HEK293T (cell line): ENCODE measurements around the gene MACROD2.

Experiments
- ARNT ChIP-seq: fragments of 450-650 bp; IDR thresholded peaks from 2 replicates; pipeline ENCODE4 v1.6.1; 2017; ENCODE audit warnings: mild to moderate bottlenecking
- BHLHE40 ChIP-seq: fragments of 450-650 bp; IDR thresholded peaks from 2 replicates; pipeline ENCODE4 v1.6.1; 2016; ENCODE audit warnings: mild to moderate bottlenecking, moderate library complexity, borderline replicate concordance
- FOXA1 ChIP-seq: fragments of 450-650 bp; IDR thresholded peaks from 2 replicates; pipeline ENCODE4 v1.6.1; 2016; ENCODE audit warnings: mild to moderate bottlenecking
- FOXK2 ChIP-seq: fragments of 450-650 bp; IDR thresholded peaks from 2 replicates; pipeline ENCODE4 v1.6.1; 2016; ENCODE audit warnings: mild to moderate bottlenecking
- FOXM1 ChIP-seq: fragments of 450-650 bp; IDR thresholded peaks from 2 replicates; pipeline ENCODE4 v1.6.1; 2017; ENCODE audit warnings: mild to moderate bottlenecking, borderline replicate concordance
- SP1 ChIP-seq: fragments of 450-650 bp; IDR thresholded peaks from 2 replicates; pipeline ENCODE4 v1.6.1; 2017
- TARDBP ChIP-seq: fragments of 450-650 bp; IDR thresholded peaks from 2 replicates; pipeline ENCODE4 v1.6.1; 2016

GRCh38 chr20:16003310-16003709 is 2008.0 kb downstream of the MACROD2 start:
- TF ChIP-seq FOXM1 (no peak), FOXK2 (no peak), FOXA1 (no peak), ARNT (no peak), SP1 (no peak), BHLHE40 (no peak), TARDBP (no peak)
